BJ (cell line): Measurements from ENCODE around the gene NKD2. TPM values are rescaled to one million over a fixed set of nuclear protein-coding genes. Genes with fewer than 3 reads are reported as not detected.

Experiments used
- CTCF ChIA-PET: fragments of 350-600 bp; formaldehyde crosslinking; extraction: SDS; loops from one replicate; lab custom pipeline; 2021; ENCODE audit warnings: antibody characterized with exemption, inconsistent platforms; lab: Yijun Ruan, JAX
- POLR2A ChIA-PET: fragments of 300-600 bp; sonication (Branson Sonifier 250); formaldehyde crosslinking; extraction: SDS; loops from one replicate; lab custom pipeline; 2021; ENCODE audit warnings: antibody characterized with exemption; lab: Charles Lee
- DNase-seq: peaks from one replicate; pipeline ENCODE4 v3.0.0-alpha.2; 2011; ENCODE audit warnings: low read depth
- H3K27me3 ChIP-seq: 2 replicates; pipeline ENCODE4 v1.6.0; 2011; ENCODE audit warnings: low read length; ENCODE audit not compliant: control insufficient read depth, insufficient read depth
- H3K36me3 ChIP-seq: 2 replicates; pipeline ENCODE4 v1.5.1; 2011; ENCODE audit warnings: low read length; ENCODE audit not compliant: control insufficient read depth, insufficient read depth
- H3K4me3 ChIP-seq: 2 replicates; pipeline ENCODE4 v1.5.1; 2011; ENCODE audit warnings: low read depth, mild to moderate bottlenecking, control low read depth, low read length
- CTCF ChIP-seq: IDR thresholded peaks from 2 replicates; pipeline ENCODE4 v1.5.1; 2011; ENCODE audit warnings: low read depth, mild to moderate bottlenecking, control low read depth, inconsistent platforms, low read length, moderate library complexity; ENCODE audit not compliant: insufficient read depth
- polyA plus RNA-seq: library from polyadenylated mRNA; depleted of rRNA; stranded (reverse); fragments of >200 nt; gene quantifications from 2 replicates; pipeline ENCODE4 v1.2.3, GENCODE V29; 2011

The NKD2 gene
- polyA plus RNA-seq, 1 experiment = not detected

- Histone ChIP-seq H3K27me3 (peaks cover 35% of the 10 kb centered on the region), H3K36me3 (no peaks in the 10 kb centered on the region), H3K4me3 (no peak overlapping the region)
- POLR2A ChIA-PET = no interaction called here
- DNase-seq = no peak
- CTCF ChIA-PET = interaction anchor here (4.7 kb wide), 1 partner anchor 9 kb away, joined by 34 read pairs; the partner anchor contains the start of gene NKD2
- TF ChIP-seq CTCF = no peak
Observed at GRCh38 chr5:1017691-1018455, 9.3 kb downstream of the NKD2 start.

- Histone ChIP-seq H3K36me3 (no peaks in the 10 kb centered on the region), H3K27me3 (peaks cover 32% of the 10 kb centered on the region), H3K4me3 (no peak overlapping the region)
- no peak for TF ChIP-seq CTCF
- ChIA-PET POLR2A (no interaction called here), CTCF (interaction anchor here (4.7 kb wide), 1 partner anchor 10 kb away, joined by 34 read pairs; the partner anchor contains the start of gene NKD2)
- DNase-seq = no peak
Observed at GRCh38 chr5:1018596-1018995, 10.0 kb downstream of the NKD2 start.

- no peak for DNase-seq
- no peak for TF ChIP-seq CTCF
- ChIA-PET CTCF (interaction anchor here (1.0 to 4.7 kb wide), 3 partner anchors 11 to 62 kb away, joined by 3 to 34 read pairs (median 3); partner anchors contain the start of gene NKD2), POLR2A (no interaction called here)
- H3K4me3 ChIP-seq = no peak overlapping the region
- H3K36me3 ChIP-seq = no peaks in the 10 kb centered on the region
- peaks cover 31% of the 10 kb centered on the region for H3K27me3 ChIP-seq
Observed at GRCh38 chr5:1019001-1019905, 10.7 kb downstream of the NKD2 start.

- no peak overlapping the region for H3K4me3 ChIP-seq
- CTCF ChIA-PET = interaction anchor here (1.0 to 4.7 kb wide), 3 partner anchors 12 to 63 kb away, joined by 3 to 34 read pairs (median 3); partner anchors contain the start of gene NKD2
- TF ChIP-seq CTCF = no peak
- POLR2A ChIA-PET = no interaction called here
- H3K36me3 ChIP-seq = no peaks in the 10 kb centered on the region
- H3K27me3 ChIP-seq = peaks cover 24% of the 10 kb centered on the region
- no peak for DNase-seq
Observed at GRCh38 chr5:1020452-1020961, 11.9 kb downstream of the NKD2 start.
